Measurements from ENCODE around the gene HSPA14. TPM values are rescaled to one million over a fixed set of nuclear protein-coding genes. Genes with fewer than 3 reads are reported as not detected.

The HSPA14 gene
- polyA plus RNA-seq, 1 donor from 2014 or later, result 48.1 TPM

DNA sequence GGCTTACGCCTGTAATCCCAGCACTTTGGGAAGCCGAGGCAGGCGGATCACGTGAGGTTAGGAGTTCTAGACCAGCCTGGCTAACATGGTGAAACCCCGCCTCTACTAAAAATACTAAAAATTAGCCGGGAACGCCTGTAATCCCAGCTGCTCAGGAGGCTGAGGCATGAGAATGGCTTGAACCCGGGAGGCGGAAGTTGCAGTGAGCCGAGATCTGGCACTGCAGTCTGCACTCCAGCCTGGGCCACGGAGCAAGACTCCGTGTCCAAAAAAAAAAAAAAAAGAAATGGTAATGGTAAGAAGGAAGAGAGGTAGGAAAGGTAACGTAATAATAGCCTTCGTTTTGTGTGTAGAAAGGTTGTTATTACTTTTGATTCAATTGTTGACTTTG, 1.2 kb downstream of the HSPA14 start:
- H3K36me3 ChIP-seq (ENCODE audit: insufficient read depth, low read length), result peaks cover 11% of the 10 kb centered on the region
- peaks cover 7% of the 10 kb centered on the region for H3F3A ChIP-seq (ENCODE audit: insufficient read depth, low read length, poor library complexity, severe bottlenecking)
- no peaks in the 10 kb centered on the region for H3K9me3 ChIP-seq (ENCODE audit: low read length)
- H3K9ac ChIP-seq (ENCODE audit: low read length), result peak overlapping the region; percentile 94
- H2AFZ ChIP-seq (ENCODE audit: low read depth, low read length), result no peak overlapping the region
- no peaks in the 10 kb centered on the region for H4K20me1 ChIP-seq (ENCODE audit: insufficient read depth)
- TF ChIP-seq MXI1 (conservative IDR thresholded peaks at IDR 0.05; ENCODE audit: poor library complexity, severe bottlenecking) (no peak), EP300 (conservative IDR thresholded peaks at IDR 0.05; ENCODE audit: poor library complexity, severe bottlenecking) (no peak), RAD21 (conservative IDR thresholded peaks at IDR 0.05) (no peak), SMC3 (conservative IDR thresholded peaks at IDR 0.05; ENCODE audit: poor library complexity) (no peak), TAF1 (IDR thresholded peaks at IDR 0.05; ENCODE audit: low read depth) (no peak)
- TF ChIP-seq, protein P1, sequence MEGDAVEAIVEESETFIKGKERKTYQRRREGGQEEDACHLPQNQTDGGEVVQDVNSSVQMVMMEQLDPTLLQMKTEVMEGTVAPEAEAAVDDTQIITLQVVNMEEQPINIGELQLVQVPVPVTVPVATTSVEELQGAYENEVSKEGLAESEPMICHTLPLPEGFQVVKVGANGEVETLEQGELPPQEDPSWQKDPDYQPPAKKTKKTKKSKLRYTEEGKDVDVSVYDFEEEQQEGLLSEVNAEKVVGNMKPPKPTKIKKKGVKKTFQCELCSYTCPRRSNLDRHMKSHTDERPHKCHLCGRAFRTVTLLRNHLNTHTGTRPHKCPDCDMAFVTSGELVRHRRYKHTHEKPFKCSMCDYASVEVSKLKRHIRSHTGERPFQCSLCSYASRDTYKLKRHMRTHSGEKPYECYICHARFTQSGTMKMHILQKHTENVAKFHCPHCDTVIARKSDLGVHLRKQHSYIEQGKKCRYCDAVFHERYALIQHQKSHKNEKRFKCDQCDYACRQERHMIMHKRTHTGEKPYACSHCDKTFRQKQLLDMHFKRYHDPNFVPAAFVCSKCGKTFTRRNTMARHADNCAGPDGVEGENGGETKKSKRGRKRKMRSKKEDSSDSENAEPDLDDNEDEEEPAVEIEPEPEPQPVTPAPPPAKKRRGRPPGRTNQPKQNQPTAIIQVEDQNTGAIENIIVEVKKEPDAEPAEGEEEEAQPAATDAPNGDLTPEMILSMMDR (IDR thresholded peaks at IDR 0.05; ENCODE audit: poor library complexity, severe bottlenecking), result no peak
- peak overlapping the region; percentile 98 for H3K27ac ChIP-seq (ENCODE audit: low read length)
- no peaks in the 10 kb centered on the region for H3K9me2 ChIP-seq (ENCODE audit: insufficient read depth, low read length)
- peaks cover 17% of the 10 kb centered on the region for H3K79me2 ChIP-seq (replicated peaks; ENCODE audit: insufficient read depth, low read length)
- peak overlapping the region; percentile 96 for H3K4me3 ChIP-seq (ENCODE audit: low read length)
- H3K4me2 ChIP-seq (ENCODE audit: low read length), result peak overlapping the region; percentile 63
- H3K27me3 ChIP-seq (ENCODE audit: insufficient read depth, low read depth, low read length), result no peaks in the 10 kb centered on the region

DNA sequence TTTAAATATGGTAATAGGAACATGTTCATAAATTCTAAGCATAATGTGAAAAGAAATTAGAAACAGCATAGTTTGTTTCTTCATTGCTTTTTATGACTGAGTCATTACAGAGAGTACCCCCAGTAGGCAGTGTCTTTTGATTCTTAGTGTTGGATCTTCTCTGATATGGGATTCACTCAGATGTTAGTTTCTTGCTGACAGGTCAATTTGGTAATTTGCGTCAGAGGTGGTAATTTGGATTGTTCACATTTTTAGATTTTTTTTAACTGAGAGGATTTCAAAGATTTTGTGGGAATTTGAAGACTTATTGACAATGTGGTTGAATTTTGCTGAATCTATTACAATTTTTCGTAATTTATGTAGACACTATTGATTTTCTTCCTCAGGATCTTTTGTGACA, 2.1 kb downstream of the HSPA14 start:
- no peak overlapping the region for H3K27ac ChIP-seq (ENCODE audit: low read length)
- peaks cover 11% of the 10 kb centered on the region for H3K36me3 ChIP-seq (ENCODE audit: insufficient read depth, low read length)
- H4K20me1 ChIP-seq (ENCODE audit: insufficient read depth), result no peaks in the 10 kb centered on the region
- no peak overlapping the region for H3K4me2 ChIP-seq (ENCODE audit: low read length)
- H3F3A ChIP-seq (ENCODE audit: insufficient read depth, low read length, poor library complexity, severe bottlenecking), result peaks cover 7% of the 10 kb centered on the region
- no peaks in the 10 kb centered on the region for H3K9me3 ChIP-seq (ENCODE audit: low read length)
- no peak overlapping the region for H3K9ac ChIP-seq (ENCODE audit: low read length)
- no peaks in the 10 kb centered on the region for H3K9me2 ChIP-seq (ENCODE audit: insufficient read depth, low read length)
- H3K27me3 ChIP-seq (ENCODE audit: insufficient read depth, low read depth, low read length), result no peaks in the 10 kb centered on the region
- H2AFZ ChIP-seq (ENCODE audit: low read depth, low read length), result no peak overlapping the region
- TF ChIP-seq RAD21 (conservative IDR thresholded peaks at IDR 0.05) (no peak), POLR2AphosphoS5 (IDR thresholded peaks at IDR 0.05) (no peak), SMC3 (conservative IDR thresholded peaks at IDR 0.05; ENCODE audit: poor library complexity) (no peak), TAF1 (IDR thresholded peaks at IDR 0.05; ENCODE audit: low read depth) (no peak), MXI1 (conservative IDR thresholded peaks at IDR 0.05; ENCODE audit: poor library complexity, severe bottlenecking) (no peak), EP300 (conservative IDR thresholded peaks at IDR 0.05; ENCODE audit: poor library complexity, severe bottlenecking) (no peak), REST (IDR thresholded peaks at IDR 0.05; ENCODE audit: borderline replicate concordance) (no peak), EZH2 (IDR thresholded peaks at IDR 0.05; ENCODE audit: borderline replicate concordance, insufficient read depth, low read length, poor library complexity, severe bottlenecking) (no peak)
- TF ChIP-seq, protein P1 (IDR thresholded peaks at IDR 0.05; ENCODE audit: poor library complexity, severe bottlenecking), result no peak
- peaks cover 17% of the 10 kb centered on the region for H3K79me2 ChIP-seq (replicated peaks; ENCODE audit: insufficient read depth, low read length)
- H3K4me3 ChIP-seq (ENCODE audit: low read length), result no peak overlapping the region

Data from neural cell (in vitro differentiated cells).